Tibial artery (tissue), 4 donors: Measurements from ENCODE around the gene C12orf76.
"Not testable (repeated sequence)": the region's sequence is repeated elsewhere in the genome, so short reads cannot be mapped to it uniquely, and the experiment has no call there.

ENCODE experiments used
- DNase-seq, 2 donors: peaks; one replicate each; pipeline ENCODE4 v3.0.0-alpha.2; 2019
- H3K27ac ChIP-seq, 2 donors: fragments of 200-600 bp; sonication (generic) in 1 of 2; 1 replicate in 1 of 2; 2 replicates in 1 of 2; pipeline ENCODE4 v1.5.1; 2018 to 2019; ENCODE audit warnings: mild to moderate bottlenecking in 1 of 2
- H3K27me3 ChIP-seq, 2 donors: fragments of 200-600 bp; sonication (generic) in 1 of 2; one replicate each; pipeline versions ENCODE4 v1.5.1 to v1.6.0; 2016 to 2019
- H3K36me3 ChIP-seq, 3 donors: fragments of 200-600 bp; sonication (generic) in 2 of 3; one replicate each; pipeline ENCODE4 v1.5.1; 2016 to 2019; ENCODE audit warnings: mild to moderate bottlenecking in 2 of 3
- H3K4me1 ChIP-seq, 4 donors: fragments of 200-600 bp; sonication (generic) in 2 of 4; 1 replicate in 3 of 4; 2 replicates in 1 of 4; pipeline ENCODE4 v1.5.1; 2016 to 2019
- H3K4me3 ChIP-seq, 2 donors: fragments of 200-600 bp; sonication (generic) in 1 of 2; 1 replicate in 1 of 2; 2 replicates in 1 of 2; pipeline ENCODE4 v1.5.1; 2018 to 2019; ENCODE audit warnings: mild to moderate bottlenecking in 2 of 2
- H3K9me3 ChIP-seq, 3 donors: fragments of 200-600 bp; sonication (generic) in 1 of 3; one replicate each; pipeline ENCODE4 v1.5.1; 2016 to 2019
- intact Hi-C: fragments of 100-400 bp; cut with DNase I; formaldehyde crosslinking; loops from one replicate; pipeline ENCODE4 v1.15.0; 2023; ENCODE audit warnings: low total_unique reads
- TF ChIP-seq, protein P1 (sequence below), 2 experiments: fragments of 200-600 bp in 1 of 2; fragments of 450-650 bp in 1 of 2; IDR thresholded peaks; one replicate each; pipeline ENCODE4 v1.5.1; 2017 to 2019; ENCODE audit warnings: antibody characterized with exemption in 2 of 2, mild to moderate bottlenecking in 1 of 2, moderate library complexity in 1 of 2

Gene C12orf76

DNA sequence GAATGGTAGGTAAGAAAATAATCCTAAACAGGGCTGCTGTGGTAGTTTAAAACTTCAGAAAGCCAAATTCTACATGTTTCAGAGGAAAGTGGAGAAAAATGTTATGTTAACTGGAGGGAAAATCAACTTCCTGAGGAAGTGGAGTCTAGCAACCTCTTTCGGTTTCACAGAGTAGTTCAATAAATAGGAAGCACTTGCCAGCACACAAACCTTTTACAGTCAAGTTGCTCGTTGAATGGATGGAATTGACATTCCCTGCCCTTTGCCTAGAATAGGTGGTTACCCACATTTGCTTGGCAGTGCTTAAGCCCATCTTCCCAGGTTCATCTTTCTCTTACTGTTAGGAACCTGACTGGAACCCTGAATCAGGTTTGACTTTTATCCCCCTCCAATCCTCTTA lies 33.2 kb downstream of the C12orf76 start:
- Histone ChIP-seq H3K27ac (no peak overlapping the region), H3K36me3 (peaks cover 57 to 82% (median 72%) of the 10 kb centered on the region in 3 donors), H3K9me3 (no peaks in the 10 kb centered on the region), H3K4me1 (no peaks in the 10 kb centered on the region), H3K27me3 (no peaks in the 10 kb centered on the region), H3K4me3 (no peak overlapping the region)
- intact Hi-C loops = loop anchor here (10.0 kb wide), 1 partner anchor 70 kb away; no protein-coding TSS in a partner anchor
- TF ChIP-seq, protein P1, sequence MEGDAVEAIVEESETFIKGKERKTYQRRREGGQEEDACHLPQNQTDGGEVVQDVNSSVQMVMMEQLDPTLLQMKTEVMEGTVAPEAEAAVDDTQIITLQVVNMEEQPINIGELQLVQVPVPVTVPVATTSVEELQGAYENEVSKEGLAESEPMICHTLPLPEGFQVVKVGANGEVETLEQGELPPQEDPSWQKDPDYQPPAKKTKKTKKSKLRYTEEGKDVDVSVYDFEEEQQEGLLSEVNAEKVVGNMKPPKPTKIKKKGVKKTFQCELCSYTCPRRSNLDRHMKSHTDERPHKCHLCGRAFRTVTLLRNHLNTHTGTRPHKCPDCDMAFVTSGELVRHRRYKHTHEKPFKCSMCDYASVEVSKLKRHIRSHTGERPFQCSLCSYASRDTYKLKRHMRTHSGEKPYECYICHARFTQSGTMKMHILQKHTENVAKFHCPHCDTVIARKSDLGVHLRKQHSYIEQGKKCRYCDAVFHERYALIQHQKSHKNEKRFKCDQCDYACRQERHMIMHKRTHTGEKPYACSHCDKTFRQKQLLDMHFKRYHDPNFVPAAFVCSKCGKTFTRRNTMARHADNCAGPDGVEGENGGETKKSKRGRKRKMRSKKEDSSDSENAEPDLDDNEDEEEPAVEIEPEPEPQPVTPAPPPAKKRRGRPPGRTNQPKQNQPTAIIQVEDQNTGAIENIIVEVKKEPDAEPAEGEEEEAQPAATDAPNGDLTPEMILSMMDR (IDR thresholded peaks at IDR 0.05) = no peak
- no peak for DNase-seq

DNA sequence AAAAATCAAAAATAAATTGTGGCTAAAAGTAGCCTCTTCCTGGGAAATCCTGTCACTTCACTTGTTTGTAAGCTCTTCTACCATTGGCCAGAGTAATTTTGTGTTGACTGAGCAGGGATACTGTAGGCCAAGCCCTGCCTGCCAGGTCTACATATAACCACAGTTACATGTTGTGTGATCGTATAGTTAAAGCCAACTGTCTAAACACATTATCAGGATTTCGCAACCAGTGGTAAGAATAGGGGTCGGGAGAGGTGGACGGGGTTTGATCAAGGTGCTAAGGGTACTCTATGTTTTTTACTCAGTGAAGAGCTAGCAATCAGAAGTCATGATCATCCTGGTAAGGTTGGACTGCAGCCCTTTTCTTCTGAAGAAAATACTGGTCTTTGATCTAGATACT lies 35.7 kb downstream of the C12orf76 start:
- intact Hi-C loops = loop anchor here (10.0 kb wide), 1 partner anchor 72 kb away; no protein-coding TSS in a partner anchor
- H3K4me3 ChIP-seq = no peak overlapping the region
- DNase-seq = no peak
- H3K4me1 ChIP-seq = no peaks in the 10 kb centered on the region
- no peaks in the 10 kb centered on the region for H3K9me3 ChIP-seq
- H3K27me3 ChIP-seq = no peaks in the 10 kb centered on the region
- no peak overlapping the region for H3K27ac ChIP-seq
- TF ChIP-seq, protein P1 (IDR thresholded peaks at IDR 0.05) = no peak
- H3K36me3 ChIP-seq = peaks cover 33 to 58% (median 47%) of the 10 kb centered on the region in 3 donors

DNA sequence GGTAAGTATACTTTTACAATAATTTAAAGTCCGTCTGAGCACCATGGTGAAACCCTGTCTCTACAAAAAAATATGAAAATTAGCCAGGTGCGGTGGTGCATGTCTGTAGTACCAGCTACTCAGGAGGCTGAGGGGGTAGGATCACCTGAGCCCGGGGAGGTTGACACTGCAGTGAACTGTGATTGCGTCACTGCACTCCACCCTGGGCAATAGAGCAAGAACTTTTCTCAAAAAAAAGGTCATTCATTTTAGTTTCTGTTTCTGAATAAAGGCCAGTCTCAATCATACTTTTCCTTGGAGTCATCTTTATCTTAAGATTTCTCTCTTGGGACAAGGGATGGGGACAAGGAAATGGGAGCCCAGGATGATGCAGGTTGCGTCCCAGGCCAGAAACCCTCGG lies 36.2 kb downstream of the C12orf76 start:
- no peaks in the 10 kb centered on the region for H3K27me3 ChIP-seq
- H3K9me3 ChIP-seq = no peaks in the 10 kb centered on the region
- H3K4me1 ChIP-seq = no peaks in the 10 kb centered on the region
- H3K27ac ChIP-seq = no peak overlapping the region
- DNase-seq = no peak
- TF ChIP-seq, protein P1 (IDR thresholded peaks at IDR 0.05) = no peak
- no peak overlapping the region for H3K4me3 ChIP-seq
- H3K36me3 ChIP-seq = peaks cover 27 to 53% (median 42%) of the 10 kb centered on the region in 3 donors
- intact Hi-C loops = loop anchor here (10.0 kb wide), 1 partner anchor 73 kb away; no protein-coding TSS in a partner anchor

DNA sequence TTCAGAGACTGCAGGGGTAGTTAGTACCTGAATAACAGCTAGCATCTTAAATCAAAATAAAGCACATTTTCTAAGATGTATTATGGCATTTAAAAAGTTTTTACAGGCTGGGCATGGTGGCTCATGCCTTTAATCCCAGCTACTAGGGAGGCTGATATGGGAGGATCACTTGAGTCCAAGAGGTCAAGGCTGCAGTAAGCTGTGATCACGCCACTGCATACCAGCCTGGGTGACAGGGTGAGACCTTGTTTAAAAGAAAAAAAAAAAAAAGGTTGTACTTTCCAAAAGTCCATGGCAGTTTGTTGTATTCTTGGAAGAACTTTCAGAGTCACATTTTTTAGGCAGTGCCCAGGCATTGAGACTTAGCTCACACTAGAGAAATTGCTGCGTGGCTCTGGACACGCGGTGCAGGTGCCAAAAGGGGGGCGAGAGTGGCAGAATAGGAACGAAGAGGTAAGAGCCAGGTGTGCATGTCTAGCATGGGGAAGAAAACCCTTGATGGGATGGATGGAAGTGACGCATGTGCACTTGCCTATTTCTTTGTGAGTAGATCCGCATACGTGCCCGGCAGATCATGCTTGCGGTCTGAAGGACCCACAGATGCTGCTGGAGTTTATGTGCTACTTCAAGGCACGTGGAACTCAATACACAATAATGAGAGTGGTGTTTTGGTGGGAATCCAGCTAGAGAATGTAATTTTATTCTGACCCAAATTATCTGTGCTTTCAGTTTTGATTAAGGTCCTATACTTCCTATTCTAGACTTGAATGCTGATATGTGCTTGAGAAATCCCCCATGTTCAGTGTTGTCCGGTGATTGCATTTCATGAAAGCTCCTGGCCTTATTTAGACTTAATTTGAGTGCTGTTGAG lies 37.2 kb downstream of the C12orf76 start:
- no peaks in the 10 kb centered on the region for H3K27me3 ChIP-seq
- H3K27ac ChIP-seq = no peak overlapping the region
- intact Hi-C loops = loop anchor here (10.0 kb wide), 1 partner anchor 74 kb away; no protein-coding TSS in a partner anchor
- no peaks in the 10 kb centered on the region for H3K4me1 ChIP-seq
- TF ChIP-seq, protein P1 (IDR thresholded peaks at IDR 0.05) = no peak
- H3K36me3 ChIP-seq = peaks cover 21 to 43% (median 37%) of the 10 kb centered on the region in 3 donors
- no peak for DNase-seq
- no peak overlapping the region for H3K4me3 ChIP-seq
- H3K9me3 ChIP-seq = no peaks in the 10 kb centered on the region

DNA sequence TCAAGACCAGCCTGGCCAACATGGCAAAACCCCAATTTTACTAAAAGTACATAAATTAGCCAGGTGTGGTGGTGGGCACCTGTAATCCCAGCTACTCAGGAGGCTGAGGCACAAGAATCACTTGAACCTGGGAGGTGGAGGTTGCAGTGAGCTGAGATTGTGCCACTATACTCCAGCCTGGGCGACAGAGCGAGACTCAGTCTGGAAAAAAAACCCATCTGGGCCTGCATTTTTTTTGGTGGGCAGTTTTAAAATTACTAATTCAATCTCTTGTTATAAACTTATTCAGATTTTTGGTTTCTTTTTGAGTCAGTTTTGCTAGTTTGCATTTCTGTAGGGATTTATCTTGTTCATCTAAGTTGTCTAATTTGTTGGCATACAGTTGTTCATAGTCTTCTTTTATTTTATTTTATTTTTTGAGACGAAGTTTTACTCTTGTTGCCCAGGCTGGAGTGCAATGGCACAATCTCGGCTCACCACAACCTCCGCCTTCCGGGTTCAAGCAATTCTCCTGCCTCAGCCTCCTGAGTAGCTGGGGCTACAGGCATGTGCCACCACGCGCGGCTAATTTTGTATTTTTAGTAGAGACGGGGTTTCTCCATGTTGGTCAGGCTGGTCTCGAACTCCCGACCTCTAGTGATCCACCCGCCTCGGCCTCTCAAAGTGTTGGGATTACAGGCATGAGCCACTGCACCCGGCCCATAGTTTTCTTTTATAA lies 39.5 kb downstream of the C12orf76 start:
- H3K27ac ChIP-seq, intact Hi-C loops, H3K9me3 ChIP-seq, H3K27me3 ChIP-seq, H3K4me3 ChIP-seq, DNase-seq, H3K4me1 ChIP-seq: not testable (repeated sequence)
- peaks cover 11 to 21% (median 18%) of the 10 kb centered on the region in 3 donors for H3K36me3 ChIP-seq

DNA sequence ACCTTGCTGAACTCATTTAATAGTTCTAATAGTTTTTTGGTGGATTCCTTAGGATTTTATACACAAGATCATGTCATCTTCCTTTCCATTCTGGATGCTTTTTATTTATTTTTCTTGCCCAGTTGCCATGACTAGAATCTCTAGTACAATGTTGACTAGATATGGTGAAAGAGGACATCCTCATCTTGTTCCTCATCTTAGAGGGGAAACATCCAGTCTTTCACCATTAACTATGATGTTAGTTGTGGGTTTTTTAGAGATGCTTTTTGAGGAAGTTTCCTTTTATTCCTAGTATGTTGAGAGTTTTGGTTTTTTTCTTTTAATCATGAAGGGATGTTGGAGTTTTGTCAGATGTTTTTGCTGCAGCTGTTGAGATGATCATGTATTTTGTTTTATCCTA lies 40.4 kb downstream of the C12orf76 start:
- H3K9me3 ChIP-seq = no peaks in the 10 kb centered on the region
- TF ChIP-seq, protein P1 (IDR thresholded peaks at IDR 0.05) = no peak
- no peak for DNase-seq
- H3K36me3 ChIP-seq = peaks cover 2 to 11% (median 9%) of the 10 kb centered on the region in 3 donors
- no peak overlapping the region for H3K27ac ChIP-seq
- intact Hi-C loops = no loop called here
- H3K4me1 ChIP-seq = peaks cover 0 to under 1% (median 0%) of the 10 kb centered on the region in 4 donors
- no peaks in the 10 kb centered on the region for H3K27me3 ChIP-seq
- no peak overlapping the region for H3K4me3 ChIP-seq
